SU-DHL-6 (cell line): ENCODE measurements around the gene CLEC5A.

Experiments used
- H2AFZ ChIP-seq: fragments of 200-600 bp; sonication (generic); 2 replicates; pipeline ENCODE4 v1.6.1; 2014; ENCODE audit warnings: low read depth, mild to moderate bottlenecking, moderate library complexity, mixed read lengths, antibody characterized with exemption, low read length; ENCODE audit not compliant: severe bottlenecking
- H3F3A ChIP-seq: fragments of 200-600 bp; shearing (Covaris generic); 2 replicates; pipeline ENCODE4 v1.6.0; 2016; ENCODE audit warnings: antibody characterized with exemption, mild to moderate bottlenecking; ENCODE audit not compliant: insufficient read depth
- H3K27ac ChIP-seq: fragments of 200-600 bp; sonication (generic); 2 replicates; pipeline ENCODE4 v1.5.1; 2016; ENCODE audit warnings: low read depth, mild to moderate bottlenecking, low read length, moderate library complexity, mixed read lengths
- H3K27me3 ChIP-seq: fragments of 200-600 bp; sonication (generic), shearing (Covaris generic); 2 replicates; pipeline ENCODE4 v1.6.0; 2014; ENCODE audit warnings: mild to moderate bottlenecking, low read length
- H3K36me3 ChIP-seq: fragments of 200-600 bp; sonication (generic); 2 replicates; pipeline ENCODE4 v1.6.1; 2014; ENCODE audit warnings: mild to moderate bottlenecking, low read length, mixed read lengths
- H3K4me2 ChIP-seq: fragments of 300-600, 200-600 bp; shearing (Covaris generic), sonication (generic); 2 replicates; pipeline ENCODE4 v1.6.0; 2014; ENCODE audit warnings: low read length, low read depth, mild to moderate bottlenecking; ENCODE audit not compliant: poor library complexity, severe bottlenecking
- H3K4me3 ChIP-seq: fragments of 200-600 bp; sonication (generic); 2 replicates; pipeline ENCODE4 v1.5.1; 2014; ENCODE audit warnings: antibody characterized with exemption, low read length, mild to moderate bottlenecking, mixed read lengths; ENCODE audit not compliant: insufficient read depth, poor library complexity, severe bottlenecking
- H3K79me2 ChIP-seq: fragments of 200-600 bp; sonication (generic); 2 replicates; pipeline ENCODE4 v1.6.1; 2014; ENCODE audit warnings: mild to moderate bottlenecking, low read length, moderate library complexity; ENCODE audit not compliant: insufficient read depth
- H3K9ac ChIP-seq: fragments of 200-600 bp; sonication (generic); 2 replicates; pipeline ENCODE4 v1.7.0; 2014; ENCODE audit warnings: mild to moderate bottlenecking, low read length
- H3K9me2 ChIP-seq: fragments of 200-600 bp; sonication (generic); replicated peaks from 2 replicates; pipeline ENCODE4 v1.6.1; 2014; ENCODE audit warnings: low read length; ENCODE audit not compliant: insufficient read depth
- H3K9me3 ChIP-seq: fragments of 200-600 bp; sonication (generic); 2 replicates; pipeline ENCODE4 v1.6.1; 2014; ENCODE audit warnings: low read length, mixed read lengths; ENCODE audit not compliant: insufficient read depth
- H4K20me1 ChIP-seq: fragments of 200-600 bp; sonication (generic); 2 replicates; pipeline ENCODE4 v1.6.1; 2014; ENCODE audit warnings: low read depth, mild to moderate bottlenecking, antibody characterized with exemption, low read length, moderate library complexity, mixed read lengths
- CTCF ChIP-seq: fragments of 200-600 bp; sonication (generic); IDR thresholded peaks from one replicate; pipeline ENCODE4 v1.5.1; 2017; ENCODE audit warnings: antibody characterized with exemption, mild to moderate bottlenecking, low read length, moderate library complexity; ENCODE audit not compliant: insufficient read depth, poor library complexity, severe bottlenecking
- EZH2phosphoT487 ChIP-seq: fragments of 200-600 bp; sonication (generic), shearing (Covaris generic); conservative IDR thresholded peaks from 2 replicates; pipeline ENCODE4 v1.6.1; 2018; ENCODE audit warnings: mild to moderate bottlenecking, antibody characterized with exemption, low read length, moderate library complexity, mixed read lengths

Gene CLEC5A

GRCh38 chr7:141949911-141950310 is 3.1 kb upstream of the CLEC5A start:
- Histone ChIP-seq H3F3A (no peaks in the 10 kb centered on the region), H3K4me2 (no peak overlapping the region), H3K27ac (no peak overlapping the region), H3K27me3 (no peaks in the 10 kb centered on the region), H3K9me3 (no peaks in the 10 kb centered on the region), H3K9me2 (no peaks in the 10 kb centered on the region; the same call in 1 of the 2 replicates), H3K9ac (no peak overlapping the region), H3K79me2 (no peaks in the 10 kb centered on the region), H4K20me1 (no peaks in the 10 kb centered on the region), H2AFZ (no peak overlapping the region), H3K4me3 (no peak overlapping the region), H3K36me3 (no peaks in the 10 kb centered on the region)
- no peak for TF ChIP-seq EZH2phosphoT487
- TF ChIP-seq CTCF, result no peak

GRCh38 chr7:141949451-141949850 is 2.7 kb upstream of the CLEC5A start:
- Histone ChIP-seq H3K79me2 (no peaks in the 10 kb centered on the region), H3F3A (no peaks in the 10 kb centered on the region), H3K9me2 (no peaks in the 10 kb centered on the region; the same call in 1 of the 2 replicates), H4K20me1 (no peaks in the 10 kb centered on the region), H3K9me3 (no peaks in the 10 kb centered on the region), H3K27me3 (no peaks in the 10 kb centered on the region), H3K36me3 (no peaks in the 10 kb centered on the region), H2AFZ (no peak overlapping the region), H3K27ac (no peak overlapping the region), H3K9ac (no peak overlapping the region), H3K4me2 (no peak overlapping the region), H3K4me3 (no peak overlapping the region)
- no peak for TF ChIP-seq CTCF
- no peak for TF ChIP-seq EZH2phosphoT487

GRCh38 chr7:141949021-141949420 is 2.2 kb upstream of the CLEC5A start:
- H3K9ac ChIP-seq, result no peak overlapping the region
- no peaks in the 10 kb centered on the region for H3F3A ChIP-seq
- no peaks in the 10 kb centered on the region for H3K27me3 ChIP-seq
- no peaks in the 10 kb centered on the region for H4K20me1 ChIP-seq
- no peak overlapping the region for H3K4me3 ChIP-seq
- no peaks in the 10 kb centered on the region for H3K36me3 ChIP-seq
- no peaks in the 10 kb centered on the region; the same call in 1 of the 2 replicates for H3K9me2 ChIP-seq
- H3K9me3 ChIP-seq, result no peaks in the 10 kb centered on the region
- TF ChIP-seq CTCF (no peak), EZH2phosphoT487 (no peak)
- no peaks in the 10 kb centered on the region for H3K79me2 ChIP-seq
- no peak overlapping the region for H3K27ac ChIP-seq
- no peak overlapping the region for H2AFZ ChIP-seq
- H3K4me2 ChIP-seq, result no peak overlapping the region

GRCh38 chr7:141945356-141945755 is 1.4 kb downstream of the CLEC5A start:
- H3K27me3 ChIP-seq, result no peaks in the 10 kb centered on the region
- H3K9me2 ChIP-seq, result no peaks in the 10 kb centered on the region
- H3K4me3 ChIP-seq, result no peak overlapping the region
- H3K36me3 ChIP-seq, result no peaks in the 10 kb centered on the region
- H3K9me3 ChIP-seq, result no peaks in the 10 kb centered on the region
- H3K79me2 ChIP-seq, result no peaks in the 10 kb centered on the region
- no peak overlapping the region for H3K27ac ChIP-seq
- H3K9ac ChIP-seq, result no peak overlapping the region
- TF ChIP-seq EZH2phosphoT487, result no peak
- no peak for TF ChIP-seq CTCF
- H3K4me2 ChIP-seq, result no peak overlapping the region
- H3F3A ChIP-seq, result no peaks in the 10 kb centered on the region
- no peak overlapping the region for H2AFZ ChIP-seq
- no peaks in the 10 kb centered on the region for H4K20me1 ChIP-seq
